IMR-90 (cell line): ENCODE results near the gene ADGRA1. TPM values are rescaled to one million over a fixed set of nuclear protein-coding genes. Genes with fewer than 3 reads are reported as not detected.

ENCODE experiments used
- ATAC-seq: fragments of 200-7000 bp; cut with Tn5 transposase; 2 replicates; pipeline ENCODE4 v1.9.1; 2020; ENCODE audit warnings: low read depth, mild to moderate bottlenecking, moderate library complexity
- BruUV-seq: library from RNA; stranded (reverse); fragments of 400-500 nt; replicated peaks from 2 replicates; lab custom pipeline; 2021; lab: Mats Ljungman, UMichigan
- CTCF ChIA-PET: fragments of 300-600 bp; formaldehyde crosslinking; extraction: SDS; loops from one replicate; lab custom pipeline; 2021; ENCODE audit warnings: antibody characterized with exemption; lab: Yijun Ruan, JAX
- POLR2A ChIA-PET: fragments of 300-600 bp; sonication (Branson Sonifier 250); formaldehyde crosslinking; loops from one replicate; lab custom pipeline; 2022; ENCODE audit warnings: antibody characterized with exemption; ENCODE audit not compliant: unreplicated experiment; lab: Charles Lee
- DNase-seq: peaks from one replicate; pipeline ENCODE4 v3.0.0; 2013
- H2AFZ ChIP-seq: replicated peaks from 2 replicates; pipeline ENCODE3; 2013; ENCODE audit warnings: low read length, mild to moderate bottlenecking; ENCODE audit not compliant: poor library complexity
- H2AK5ac ChIP-seq: 2 replicates; pipeline ENCODE4 v1.6.1; 2013; ENCODE audit warnings: low read depth, low read length, inconsistent platforms
- H2AK9ac ChIP-seq: replicated peaks from 2 replicates; pipeline ENCODE3; 2013; ENCODE audit warnings: mild to moderate bottlenecking, low read depth, low read length, moderate library complexity; ENCODE audit not compliant: poor library complexity
- H2BK120ac ChIP-seq: 2 replicates; pipeline ENCODE4 v1.6.1; 2013; ENCODE audit warnings: low read depth, low read length, inconsistent platforms
- H2BK15ac ChIP-seq: 3 replicates; pipeline ENCODE4 v1.6.1; 2013; ENCODE audit warnings: low read depth, low read length, inconsistent platforms
- H2BK20ac ChIP-seq: 2 replicates; pipeline ENCODE4 v1.6.1; 2013; ENCODE audit warnings: low read depth, mild to moderate bottlenecking, inconsistent platforms, low read length, moderate library complexity
- H2BK5ac ChIP-seq: 2 replicates; pipeline ENCODE4 v1.6.1; 2013; ENCODE audit warnings: mild to moderate bottlenecking, low read depth, low read length, inconsistent platforms; ENCODE audit not compliant: poor library complexity, severe bottlenecking
- H3K14ac ChIP-seq: replicated peaks from 2 replicates; pipeline ENCODE4 v1.6.1; 2013; ENCODE audit warnings: low read depth, low read length, inconsistent platforms
- H3K18ac ChIP-seq: 2 replicates; pipeline ENCODE4 v1.6.1; 2013; ENCODE audit warnings: low read depth, low read length, control low read depth
- H3K23ac ChIP-seq: 2 replicates; pipeline ENCODE4 v1.6.1; 2013; ENCODE audit warnings: low read depth, low read length, inconsistent platforms
- H3K27ac ChIP-seq: 2 replicates; pipeline ENCODE4 v1.5.1; 2013; ENCODE audit warnings: mild to moderate bottlenecking, control low read depth, low read length; ENCODE audit not compliant: insufficient read depth
- H3K27me3 ChIP-seq: 2 replicates; pipeline ENCODE4 v1.6.1; 2013; ENCODE audit warnings: low read length; ENCODE audit not compliant: control insufficient read depth, insufficient read depth
- H3K36me3 ChIP-seq: 2 replicates; pipeline ENCODE4 v1.6.1; 2013; ENCODE audit warnings: low read length, mixed read lengths; ENCODE audit not compliant: control insufficient read depth, insufficient read depth
- H3K4ac ChIP-seq: 2 replicates; pipeline ENCODE4 v1.6.1; 2013; ENCODE audit warnings: low read depth, low read length, inconsistent platforms
- H3K4me1 ChIP-seq: 2 replicates; pipeline ENCODE4 v1.6.1; 2013; ENCODE audit warnings: low read length, mixed read lengths; ENCODE audit not compliant: control insufficient read depth, insufficient read depth
- H3K4me2 ChIP-seq: 2 replicates; pipeline ENCODE4 v1.6.1; 2013; ENCODE audit warnings: low read depth, mild to moderate bottlenecking, control low read depth, low read length, moderate library complexity
- H3K4me3 ChIP-seq: 2 replicates; pipeline ENCODE4 v1.5.1; 2013; ENCODE audit warnings: low read depth, mild to moderate bottlenecking, control low read depth, low read length, moderate library complexity; ENCODE audit not compliant: insufficient read depth
- H3K56ac ChIP-seq: 2 replicates; pipeline ENCODE4 v1.6.1; 2013; ENCODE audit warnings: low read length, inconsistent platforms; ENCODE audit not compliant: insufficient read depth; ENCODE audit errors: extremely low read depth
- H3K79me1 ChIP-seq, 2 experiments: 2 replicates each; pipeline ENCODE4 v1.6.1; 2013; ENCODE audit warnings: low read length in 2 of 2, inconsistent platforms in 1 of 2, low read depth in 1 of 2
- H3K9ac ChIP-seq: 2 replicates; pipeline ENCODE4 v1.6.1; 2013; ENCODE audit warnings: low read depth, low read length, control low read depth
- H3K9me1 ChIP-seq: 2 replicates; pipeline ENCODE4 v1.6.1; 2013; ENCODE audit warnings: low read length, inconsistent platforms; ENCODE audit not compliant: insufficient read depth
- H3K9me3 ChIP-seq: 2 replicates; pipeline ENCODE4 v1.6.1; 2013; ENCODE audit warnings: low read length; ENCODE audit not compliant: control insufficient read depth, insufficient read depth
- H4K20me1 ChIP-seq: 2 replicates; pipeline ENCODE4 v1.6.1; 2013; ENCODE audit warnings: low read length, inconsistent platforms; ENCODE audit not compliant: insufficient read depth
- H4K5ac ChIP-seq: 2 replicates; pipeline ENCODE4 v1.6.1; 2013; ENCODE audit warnings: mild to moderate bottlenecking, low read depth, low read length, control low read depth
- H4K8ac ChIP-seq, 2 experiments: 2 replicates each; pipeline ENCODE4 v1.6.1; 2013; ENCODE audit warnings: low read depth in 2 of 2, low read length in 2 of 2, control low read depth in 1 of 2, inconsistent platforms in 1 of 2
- H4K91ac ChIP-seq: 2 replicates; pipeline ENCODE4 v1.6.1; 2013; ENCODE audit warnings: low read depth, low read length, inconsistent platforms; ENCODE audit not compliant: insufficient read depth
- BHLHE40 ChIP-seq: fragments of 150-350 bp; IDR thresholded peaks from 2 replicates; pipeline ENCODE4 v1.6.1; 2016; ENCODE audit warnings: mild to moderate bottlenecking, low read depth, low read length
- CTCF ChIP-seq: conservative IDR thresholded peaks from 2 replicates; pipeline ENCODE4 v1.5.1; 2012; ENCODE audit warnings: mild to moderate bottlenecking, low read depth, low read length, improper control_type of control experiment
- RCOR1 ChIP-seq: IDR thresholded peaks from 2 replicates; pipeline ENCODE4 v1.6.1; 2012; ENCODE audit warnings: mild to moderate bottlenecking, low read length, improper control_type of control experiment; ENCODE audit not compliant: insufficient replicate concordance
- RFX5 ChIP-seq: IDR thresholded peaks from 2 replicates; pipeline ENCODE4 v1.8.0; 2012; ENCODE audit warnings: low read depth, mild to moderate bottlenecking, low read length, moderate library complexity
- WGBS, 2 experiments: methylation state at CpG; one replicate each; pipeline versions ENCODE4 v1.1.5 to v1.1.7; 2013; ENCODE audit warnings: missing lambda C conversion rate in 2 of 2; ENCODE audit not compliant: insufficient read length in 1 of 2; ENCODE audit errors: extremely low coverage in 2 of 2; 5-methylcytosine and 5-hydroxymethylcytosine counted together
- dilution Hi-C: fragments of 300-500 bp; cut with HindIII; formaldehyde crosslinking; loops from one replicate; pipeline ENCODE4 v1.14.3; 2018; ENCODE audit warnings: low sequenced_read_pairs; ENCODE audit not compliant: unreplicated experiment
- in situ Hi-C: fragments of 300-500 bp; cut with MboI; formaldehyde crosslinking; loops from 3 replicates; pipeline ENCODE4 v1.14.3; 2019; ENCODE audit warnings: low sequenced_read_pairs, inconsistent platforms, mixed read lengths
- intact Hi-C: fragments of 100-400 bp; cut with micrococcal nuclease; formaldehyde crosslinking; loops from 2 replicates; pipeline ENCODE4 v1.10.0; 2022
- polyA plus RNA-seq, 3 experiments: library from polyadenylated mRNA; depleted of rRNA; stranded (reverse); fragments of >200 nt; gene quantifications; 2 replicates each; pipeline ENCODE4 v1.2.3, GENCODE V29; 2012; ENCODE audit warnings: low replicate concordance in 1 of 3
- total RNA-seq: library from RNA; depleted of rRNA; stranded (reverse); fragments of >200 nt; gene quantifications from 2 replicates; pipeline ENCODE4 v1.2.3, GENCODE V29; 2012

Gene ADGRA1
- total and polyA plus RNA-seq, 2 of the 4 experiments (the other 2 are of a cell fraction), result not detected

GRCh38 chr10:133072196-133072595 is 15.5 kb upstream of the ADGRA1 start:
- Histone ChIP-seq H2BK5ac (no peak overlapping the region), H2AFZ (no peak overlapping the region), H4K91ac (no peak overlapping the region), H3K27me3 (no peaks in the 10 kb centered on the region; the same call in 1 of the 2 replicates), H3K27ac (no peak overlapping the region), H3K18ac (no peak overlapping the region), H2AK9ac (no peak overlapping the region), H3K79me1 (no peaks in the 10 kb centered on the region), H3K4me2 (no peak overlapping the region), H3K9me1 (no peaks in the 10 kb centered on the region), H3K4ac (no peak overlapping the region), H2BK20ac (no peak overlapping the region), H2BK15ac (no peak overlapping the region), H3K9ac (no peak overlapping the region), H3K23ac (no peak overlapping the region), H4K8ac (no peak overlapping the region), H3K36me3 (no peaks in the 10 kb centered on the region), H2BK120ac (no peak overlapping the region), H4K5ac (no peak overlapping the region), H3K4me3 (no peak overlapping the region), H3K56ac (no peak overlapping the region), H3K14ac (no peak overlapping the region), H4K20me1 (no peaks in the 10 kb centered on the region), H3K4me1 (no peaks in the 10 kb centered on the region), H3K9me3 (no peaks in the 10 kb centered on the region; the same call in none of the 2 replicates), H2AK5ac (no peak overlapping the region)
- BruUV-seq, result no TSS peak
- intact Hi-C loops (no loop called here), in situ Hi-C loops (no loop called here), dilution Hi-C loops (no loop called here)
- ChIA-PET POLR2A (no interaction called here), CTCF (no interaction called here)
- DNase-seq, result no peak
- WGBS, 2 experiments, result 58% methylated on average over 16 of the region's 19 CpGs; no CpG with 5 or more reads in 1 of the 2 experiments
- TF ChIP-seq RCOR1 (no peak), RFX5 (no peak), CTCF (no peak), BHLHE40 (no peak)
- no peak for ATAC-seq
